Fibroblast of lung (primary cell): ENCODE results near the gene PAPPA. TPM values are rescaled to one million over a fixed set of nuclear protein-coding genes. Genes with fewer than 3 reads are reported as not detected.

Experiments
- DNase-seq, 2 donors: peaks; one replicate each; pipeline versions ENCODE4 v3.0.0 to v3.0.0-alpha.2; 2010; ENCODE audit warnings: low read depth in 2 of 2
- H2AFZ ChIP-seq: 2 replicates; pipeline ENCODE4 v1.5.1; 2012; ENCODE audit warnings: low read length, control low read depth, inconsistent platforms
- H3K27ac ChIP-seq: 2 replicates; pipeline ENCODE4 v1.5.1; 2011; ENCODE audit warnings: low read length, control low read depth; ENCODE audit not compliant: insufficient read depth
- H3K27me3 ChIP-seq: 2 replicates; pipeline ENCODE4 v1.5.1; 2011; ENCODE audit warnings: mild to moderate bottlenecking, low read length; ENCODE audit not compliant: control insufficient read depth, insufficient read depth
- H3K36me3 ChIP-seq: 2 replicates; pipeline ENCODE4 v1.5.1; 2011; ENCODE audit warnings: low read length; ENCODE audit not compliant: control insufficient read depth, insufficient read depth
- H3K4me1 ChIP-seq: 2 replicates; pipeline ENCODE4 v1.5.1; 2011; ENCODE audit warnings: low read length; ENCODE audit not compliant: control insufficient read depth, insufficient read depth; ENCODE audit errors: extremely low read depth
- H3K4me2 ChIP-seq: 2 replicates; pipeline ENCODE4 v1.5.1; 2011; ENCODE audit warnings: low read length, control low read depth; ENCODE audit not compliant: insufficient read depth; ENCODE audit errors: extremely low read depth
- H3K4me3 ChIP-seq, 4 experiments: fragments of 200-600 bp in 1 of 4; sonication (generic) in 1 of 4; replicated peaks in 1 of 4; 2 replicates each; pipeline ENCODE4 v1.5.1; 2011 to 2016; ENCODE audit warnings: low read length in 4 of 4, low read depth in 3 of 4, mild to moderate bottlenecking in 3 of 4, control low read depth in 2 of 4, inconsistent platforms in 1 of 4, mixed read lengths in 1 of 4; ENCODE audit not compliant: insufficient read depth in 1 of 4; ENCODE audit errors: control extremely low read depth in 1 of 4
- H3K79me2 ChIP-seq: 2 replicates; pipeline ENCODE4 v1.5.1; 2012; ENCODE audit warnings: mild to moderate bottlenecking, low read length, inconsistent platforms; ENCODE audit not compliant: control insufficient read depth, insufficient read depth
- H3K9ac ChIP-seq: 2 replicates; pipeline ENCODE4 v1.5.1; 2011; ENCODE audit warnings: mild to moderate bottlenecking, low read length, control low read depth; ENCODE audit not compliant: insufficient read depth
- H3K9me3 ChIP-seq: 2 replicates; pipeline ENCODE4 v1.5.1; 2012; ENCODE audit warnings: low read depth, low read length; ENCODE audit not compliant: control insufficient read depth, insufficient read depth
- H4K20me1 ChIP-seq: 2 replicates; pipeline ENCODE4 v1.5.1; 2011; ENCODE audit warnings: low read length; ENCODE audit not compliant: control insufficient read depth, insufficient read depth; ENCODE audit errors: extremely low read depth
- EZH2 ChIP-seq: IDR thresholded peaks from 2 replicates; pipeline ENCODE4 v1.5.1; 2012; ENCODE audit warnings: low read length, control low read depth, mild to moderate bottlenecking; ENCODE audit errors: missing control alignments
- polyA plus RNA-seq, 2 donors: library from polyadenylated mRNA; depleted of rRNA in 1 of 2; stranded (reverse) in 1 of 2; unstranded in 1 of 2; fragments of >200 nt; gene quantifications; 2 replicates each; pipeline ENCODE4 v1.2.1, GENCODE V29; 2011 to 2012; ENCODE audit warnings: missing spikeins in 1 of 2
- total RNA-seq: library from RNA; depleted of rRNA; stranded (reverse); fragments of >200 nt; gene quantifications from 2 replicates; pipeline ENCODE4 v1.2.1, GENCODE V29; 2014
- TF ChIP-seq, protein P1 (sequence below), 2 donors: IDR thresholded peaks in 1 of 2; conservative IDR thresholded peaks in 1 of 2; 1 replicate in 1 of 2; 2 replicates in 1 of 2; pipeline ENCODE4 v1.5.1; 2011 to 2012; ENCODE audit warnings: low read length in 2 of 2, control low read depth in 1 of 2, inconsistent platforms in 1 of 2, low read depth in 1 of 2, mild to moderate bottlenecking in 1 of 2

PAPPA gene
- total and polyA plus RNA-seq, 2 donors (not counting 1 experiment from before 2014, with no cell fraction given): 8.8 to 45.7 TPM

DNA sequence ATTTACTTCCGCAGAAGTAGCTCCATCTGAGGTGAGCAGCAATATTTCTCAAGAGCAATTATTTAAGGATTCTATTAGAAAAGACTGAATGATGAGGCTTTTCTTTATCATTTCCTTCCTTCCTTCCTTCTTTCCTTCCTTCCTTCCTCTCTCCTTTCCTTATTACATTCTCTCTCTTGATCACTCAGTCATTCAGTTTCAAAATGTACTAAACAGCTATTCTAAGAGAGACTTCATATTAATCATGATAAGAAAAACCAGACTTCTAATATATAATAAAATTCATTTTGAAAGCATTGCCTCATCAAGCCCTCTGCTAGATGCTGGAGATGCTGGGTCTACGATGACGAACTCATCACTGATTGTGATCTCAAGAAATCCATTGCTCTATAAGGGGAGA lies 30.4 kb upstream of the PAPPA start:
- Histone ChIP-seq H3K4me3 (no peak overlapping the region), H3K27me3 (no peaks in the 10 kb centered on the region), H3K27ac (no peak overlapping the region), H3K9me3 (no peaks in the 10 kb centered on the region), H3K4me1 (no peaks in the 10 kb centered on the region), H3K36me3 (no peaks in the 10 kb centered on the region), H3K79me2 (no peaks in the 10 kb centered on the region), H4K20me1 (no peaks in the 10 kb centered on the region), H3K9ac (no peak overlapping the region), H3K4me2 (no peak overlapping the region), H2AFZ (no peak overlapping the region)
- DNase-seq: no peak
- TF ChIP-seq EZH2: no peak
- TF ChIP-seq, protein P1, sequence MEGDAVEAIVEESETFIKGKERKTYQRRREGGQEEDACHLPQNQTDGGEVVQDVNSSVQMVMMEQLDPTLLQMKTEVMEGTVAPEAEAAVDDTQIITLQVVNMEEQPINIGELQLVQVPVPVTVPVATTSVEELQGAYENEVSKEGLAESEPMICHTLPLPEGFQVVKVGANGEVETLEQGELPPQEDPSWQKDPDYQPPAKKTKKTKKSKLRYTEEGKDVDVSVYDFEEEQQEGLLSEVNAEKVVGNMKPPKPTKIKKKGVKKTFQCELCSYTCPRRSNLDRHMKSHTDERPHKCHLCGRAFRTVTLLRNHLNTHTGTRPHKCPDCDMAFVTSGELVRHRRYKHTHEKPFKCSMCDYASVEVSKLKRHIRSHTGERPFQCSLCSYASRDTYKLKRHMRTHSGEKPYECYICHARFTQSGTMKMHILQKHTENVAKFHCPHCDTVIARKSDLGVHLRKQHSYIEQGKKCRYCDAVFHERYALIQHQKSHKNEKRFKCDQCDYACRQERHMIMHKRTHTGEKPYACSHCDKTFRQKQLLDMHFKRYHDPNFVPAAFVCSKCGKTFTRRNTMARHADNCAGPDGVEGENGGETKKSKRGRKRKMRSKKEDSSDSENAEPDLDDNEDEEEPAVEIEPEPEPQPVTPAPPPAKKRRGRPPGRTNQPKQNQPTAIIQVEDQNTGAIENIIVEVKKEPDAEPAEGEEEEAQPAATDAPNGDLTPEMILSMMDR (conservative IDR thresholded peaks at IDR 0.05 in 1 of 2, IDR thresholded peaks at IDR 0.05 in 1 of 2; ENCODE audit: low read depth in 1 of 2, low read length in 2 of 2): no peak

DNA sequence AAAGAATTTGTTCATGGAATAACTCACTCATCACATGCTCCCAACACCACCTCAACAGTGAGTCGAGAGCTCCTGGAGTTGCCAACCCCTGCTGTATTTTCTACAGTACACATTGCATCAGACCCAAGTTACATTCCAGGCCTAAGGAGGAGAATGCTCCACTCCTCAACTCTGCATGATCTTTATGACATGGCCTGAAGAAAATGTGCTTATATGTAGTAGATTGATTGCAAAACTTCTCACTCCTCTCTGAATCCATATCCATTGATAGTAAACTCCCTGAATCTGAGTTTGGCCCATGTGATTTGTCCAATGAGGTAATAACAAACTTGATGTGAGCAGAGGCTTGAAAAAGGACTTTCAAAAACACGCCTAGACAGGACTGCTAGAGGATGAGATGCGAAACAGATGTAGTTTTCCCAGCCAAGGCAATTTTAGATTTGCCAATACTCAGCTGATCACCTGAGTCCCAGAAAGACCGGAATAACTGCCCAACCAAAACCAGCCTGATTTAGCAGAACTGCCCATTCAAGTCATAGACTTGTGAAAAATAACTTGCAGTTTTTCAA lies 29.0 kb upstream of the PAPPA start:
- Histone ChIP-seq H3K27ac (no peak overlapping the region), H2AFZ (no peak overlapping the region), H3K9me3 (no peaks in the 10 kb centered on the region), H3K4me1 (no peaks in the 10 kb centered on the region), H3K36me3 (no peaks in the 10 kb centered on the region), H3K4me3 (no peak overlapping the region), H3K4me2 (no peak overlapping the region), H3K9ac (no peak overlapping the region), H3K79me2 (no peaks in the 10 kb centered on the region), H4K20me1 (no peaks in the 10 kb centered on the region), H3K27me3 (no peaks in the 10 kb centered on the region)
- TF ChIP-seq, protein P1 (conservative IDR thresholded peaks at IDR 0.05 in 1 of 2, IDR thresholded peaks at IDR 0.05 in 1 of 2; ENCODE audit: low read depth in 1 of 2, low read length in 2 of 2): no peak
- no peak for TF ChIP-seq EZH2
- peak in 1 of 2 donors; percentile 68 for DNase-seq

DNA sequence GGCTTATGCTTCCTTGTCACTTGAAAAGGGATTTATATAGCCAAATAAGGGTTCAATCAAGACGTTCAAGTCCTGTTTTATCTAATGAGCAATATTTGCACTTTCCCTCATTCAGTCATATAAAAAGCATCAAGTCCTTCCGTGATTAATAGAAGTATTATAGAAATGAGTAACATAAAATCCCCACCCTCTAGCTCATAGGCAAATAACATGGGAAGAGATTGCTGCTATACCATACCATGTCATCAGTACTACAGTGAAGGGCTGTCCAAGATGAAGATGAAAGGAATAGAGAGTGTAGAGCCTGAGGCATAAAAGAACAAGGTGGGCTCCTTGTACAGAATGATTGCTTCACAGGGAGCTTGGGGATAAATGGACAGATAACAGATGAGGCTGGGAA lies 20.4 kb upstream of the PAPPA start:
- Histone ChIP-seq H3K9ac (no peak overlapping the region), H3K4me2 (no peak overlapping the region), H4K20me1 (no peaks in the 10 kb centered on the region), H3K27ac (no peak overlapping the region), H3K9me3 (no peaks in the 10 kb centered on the region), H3K79me2 (no peaks in the 10 kb centered on the region), H3K36me3 (no peaks in the 10 kb centered on the region), H3K4me3 (no peak overlapping the region), H3K4me1 (no peaks in the 10 kb centered on the region), H3K27me3 (no peaks in the 10 kb centered on the region), H2AFZ (no peak overlapping the region)
- DNase-seq: no peak
- no peak for TF ChIP-seq EZH2
- TF ChIP-seq, protein P1 (conservative IDR thresholded peaks at IDR 0.05 in 1 of 2, IDR thresholded peaks at IDR 0.05 in 1 of 2; ENCODE audit: low read depth in 1 of 2, low read length in 2 of 2): no peak
